Fibroblast of lung (primary cell): ENCODE results near the gene CD2AP. TPM values are rescaled to one million over a fixed set of nuclear protein-coding genes. Genes with fewer than 3 reads are reported as not detected.

Experiments
- DNase-seq, 2 donors: peaks; one replicate each; pipeline versions ENCODE4 v3.0.0 to v3.0.0-alpha.2; 2010; ENCODE audit warnings: low read depth in 2 of 2
- H2AFZ ChIP-seq: 2 replicates; pipeline ENCODE4 v1.5.1; 2012; ENCODE audit warnings: low read length, control low read depth, inconsistent platforms
- H3K27ac ChIP-seq: 2 replicates; pipeline ENCODE4 v1.5.1; 2011; ENCODE audit warnings: low read length, control low read depth; ENCODE audit not compliant: insufficient read depth
- H3K27me3 ChIP-seq: 2 replicates; pipeline ENCODE4 v1.5.1; 2011; ENCODE audit warnings: mild to moderate bottlenecking, low read length; ENCODE audit not compliant: control insufficient read depth, insufficient read depth
- H3K36me3 ChIP-seq: 2 replicates; pipeline ENCODE4 v1.5.1; 2011; ENCODE audit warnings: low read length; ENCODE audit not compliant: control insufficient read depth, insufficient read depth
- H3K4me1 ChIP-seq: 2 replicates; pipeline ENCODE4 v1.5.1; 2011; ENCODE audit warnings: low read length; ENCODE audit not compliant: control insufficient read depth, insufficient read depth; ENCODE audit errors: extremely low read depth
- H3K4me2 ChIP-seq: 2 replicates; pipeline ENCODE4 v1.5.1; 2011; ENCODE audit warnings: low read length, control low read depth; ENCODE audit not compliant: insufficient read depth; ENCODE audit errors: extremely low read depth
- H3K4me3 ChIP-seq, 4 experiments: fragments of 200-600 bp in 1 of 4; sonication (generic) in 1 of 4; replicated peaks in 1 of 4; 2 replicates each; pipeline ENCODE4 v1.5.1; 2011 to 2016; ENCODE audit warnings: low read length in 4 of 4, low read depth in 3 of 4, mild to moderate bottlenecking in 3 of 4, control low read depth in 2 of 4, inconsistent platforms in 1 of 4, mixed read lengths in 1 of 4; ENCODE audit not compliant: insufficient read depth in 1 of 4; ENCODE audit errors: control extremely low read depth in 1 of 4
- H3K79me2 ChIP-seq: 2 replicates; pipeline ENCODE4 v1.5.1; 2012; ENCODE audit warnings: mild to moderate bottlenecking, low read length, inconsistent platforms; ENCODE audit not compliant: control insufficient read depth, insufficient read depth
- H3K9ac ChIP-seq: 2 replicates; pipeline ENCODE4 v1.5.1; 2011; ENCODE audit warnings: mild to moderate bottlenecking, low read length, control low read depth; ENCODE audit not compliant: insufficient read depth
- H3K9me3 ChIP-seq: 2 replicates; pipeline ENCODE4 v1.5.1; 2012; ENCODE audit warnings: low read depth, low read length; ENCODE audit not compliant: control insufficient read depth, insufficient read depth
- H4K20me1 ChIP-seq: 2 replicates; pipeline ENCODE4 v1.5.1; 2011; ENCODE audit warnings: low read length; ENCODE audit not compliant: control insufficient read depth, insufficient read depth; ENCODE audit errors: extremely low read depth
- CTCF ChIP-seq, 2 donors: IDR thresholded peaks in 1 of 2; conservative IDR thresholded peaks in 1 of 2; 1 replicate in 1 of 2; 2 replicates in 1 of 2; pipeline ENCODE4 v1.5.1; 2011 to 2012; ENCODE audit warnings: low read length in 2 of 2, control low read depth in 1 of 2, inconsistent platforms in 1 of 2, low read depth in 1 of 2, mild to moderate bottlenecking in 1 of 2
- EZH2 ChIP-seq: IDR thresholded peaks from 2 replicates; pipeline ENCODE4 v1.5.1; 2012; ENCODE audit warnings: low read length, control low read depth, mild to moderate bottlenecking; ENCODE audit errors: missing control alignments
- polyA plus RNA-seq, 2 donors: library from polyadenylated mRNA; depleted of rRNA in 1 of 2; stranded (reverse) in 1 of 2; unstranded in 1 of 2; fragments of >200 nt; gene quantifications; 2 replicates each; pipeline ENCODE4 v1.2.1, GENCODE V29; 2011 to 2012; ENCODE audit warnings: missing spikeins in 1 of 2
- total RNA-seq: library from RNA; depleted of rRNA; stranded (reverse); fragments of >200 nt; gene quantifications from 2 replicates; pipeline ENCODE4 v1.2.1, GENCODE V29; 2014

CD2AP gene
- total and polyA plus RNA-seq, 2 donors (not counting 1 experiment from before 2014, with no cell fraction given), result 15.7 to 17.2 TPM

- Histone ChIP-seq H3K27ac (no peak overlapping the region), H3K36me3 (no peaks in the 10 kb centered on the region), H3K79me2 (peaks cover 57% of the 10 kb centered on the region), H3K27me3 (no peaks in the 10 kb centered on the region), H3K4me1 (no peaks in the 10 kb centered on the region), H3K4me3 (no peak overlapping the region), H4K20me1 (no peaks in the 10 kb centered on the region), H2AFZ (no peak overlapping the region), H3K4me2 (no peak overlapping the region), H3K9ac (no peak overlapping the region), H3K9me3 (no peaks in the 10 kb centered on the region)
- TF ChIP-seq EZH2 (no peak), CTCF (conservative IDR thresholded peaks at IDR 0.05 in 1 of 2, IDR thresholded peaks at IDR 0.05 in 1 of 2; ENCODE audit: low read depth in 1 of 2, low read length in 2 of 2) (no peak)
- DNase-seq, result no peak
Measured at GRCh38 chr6:47489995-47490394, 12.4 kb downstream of the CD2AP start.

GRCh38 chr6:47490676-47491075 is 13.1 kb downstream of the CD2AP start:
- Histone ChIP-seq H4K20me1 (no peaks in the 10 kb centered on the region), H3K27me3 (no peaks in the 10 kb centered on the region)

GRCh38 chr6:47492355-47492754 is 14.8 kb downstream of the CD2AP start:
- H2AFZ ChIP-seq, result no peak overlapping the region

More at GRCh38 chr6:47490676-47491075, 13.1 kb downstream of the CD2AP start:
- H2AFZ ChIP-seq, result no peak overlapping the region
- no peak overlapping the region for H3K4me2 ChIP-seq
- TF ChIP-seq CTCF (conservative IDR thresholded peaks at IDR 0.05 in 1 of 2, IDR thresholded peaks at IDR 0.05 in 1 of 2; ENCODE audit: low read depth in 1 of 2, low read length in 2 of 2) (no peak), EZH2 (no peak)
- H3K4me3 ChIP-seq, result no peak overlapping the region
- DNase-seq, result no peak
- H3K4me1 ChIP-seq, result no peaks in the 10 kb centered on the region
- no peak overlapping the region for H3K9ac ChIP-seq
- peaks cover 58% of the 10 kb centered on the region for H3K79me2 ChIP-seq
- H3K9me3 ChIP-seq, result no peaks in the 10 kb centered on the region
- no peaks in the 10 kb centered on the region for H3K36me3 ChIP-seq
- H3K27ac ChIP-seq, result no peak overlapping the region

More at GRCh38 chr6:47492355-47492754, 14.8 kb downstream of the CD2AP start:
- Histone ChIP-seq H3K36me3 (no peaks in the 10 kb centered on the region), H3K9me3 (no peaks in the 10 kb centered on the region), H3K4me1 (no peaks in the 10 kb centered on the region), H3K4me2 (no peak overlapping the region), H3K79me2 (peaks cover 47% of the 10 kb centered on the region), H3K27ac (no peak overlapping the region), H3K4me3 (no peak overlapping the region), H3K27me3 (no peaks in the 10 kb centered on the region), H3K9ac (no peak overlapping the region), H4K20me1 (no peaks in the 10 kb centered on the region)
- no peak for DNase-seq
- no peak for TF ChIP-seq EZH2
- TF ChIP-seq CTCF (conservative IDR thresholded peaks at IDR 0.05 in 1 of 2, IDR thresholded peaks at IDR 0.05 in 1 of 2; ENCODE audit: low read depth in 1 of 2, low read length in 2 of 2), result no peak
